Lower leg skin (tissue), 4 donors: Measurements from ENCODE around the gene HPD. TPM values are rescaled to one million over a fixed set of nuclear protein-coding genes. Genes with fewer than 3 reads are reported as not detected.

Experiments used
- DNase-seq, 2 donors: peaks; one replicate each; pipeline ENCODE4 v3.0.0-alpha.2; 2019; ENCODE audit warnings: low spot score in 2 of 2
- H3K4me3 ChIP-seq: fragments of 200-600 bp; sonication (generic); 2 replicates; pipeline ENCODE4 v1.5.1; 2017; ENCODE audit warnings: mild to moderate bottlenecking, low read depth; ENCODE audit not compliant: poor library complexity, severe bottlenecking
- POLR2A ChIP-seq, 2 donors: fragments of 450-650 bp; IDR thresholded peaks; one replicate each; pipeline ENCODE4 v1.6.1; 2016 to 2017; ENCODE audit warnings: antibody characterized with exemption in 2 of 2, mild to moderate bottlenecking in 1 of 2, moderate library complexity in 1 of 2
- WGBS, 2 donors: methylation state at CpG; one replicate each; pipeline ENCODE4 v1.1.5; 2018; 5-methylcytosine and 5-hydroxymethylcytosine counted together
- intact Hi-C: fragments of 100-400 bp; cut with DNase I; formaldehyde crosslinking; loops from one replicate; pipeline ENCODE4 v1.15.0; 2023; ENCODE audit warnings: low total_unique reads
- total RNA-seq, 4 donors: library from RNA; depleted of rRNA; stranded (reverse); fragments of >200 nt; gene quantifications; one replicate each; pipeline ENCODE4 v1.1.0, GENCODE V29; 2016
- TF ChIP-seq, protein P1 (sequence below), 3 donors: fragments of 450-650 bp; IDR thresholded peaks; one replicate each; pipeline ENCODE4 v1.5.1; 2016; ENCODE audit warnings: antibody characterized with exemption in 3 of 3, mild to moderate bottlenecking in 3 of 3, moderate library complexity in 2 of 3

Gene HPD
- total RNA-seq, 4 donors from 2014 or later = not detected

DNA sequence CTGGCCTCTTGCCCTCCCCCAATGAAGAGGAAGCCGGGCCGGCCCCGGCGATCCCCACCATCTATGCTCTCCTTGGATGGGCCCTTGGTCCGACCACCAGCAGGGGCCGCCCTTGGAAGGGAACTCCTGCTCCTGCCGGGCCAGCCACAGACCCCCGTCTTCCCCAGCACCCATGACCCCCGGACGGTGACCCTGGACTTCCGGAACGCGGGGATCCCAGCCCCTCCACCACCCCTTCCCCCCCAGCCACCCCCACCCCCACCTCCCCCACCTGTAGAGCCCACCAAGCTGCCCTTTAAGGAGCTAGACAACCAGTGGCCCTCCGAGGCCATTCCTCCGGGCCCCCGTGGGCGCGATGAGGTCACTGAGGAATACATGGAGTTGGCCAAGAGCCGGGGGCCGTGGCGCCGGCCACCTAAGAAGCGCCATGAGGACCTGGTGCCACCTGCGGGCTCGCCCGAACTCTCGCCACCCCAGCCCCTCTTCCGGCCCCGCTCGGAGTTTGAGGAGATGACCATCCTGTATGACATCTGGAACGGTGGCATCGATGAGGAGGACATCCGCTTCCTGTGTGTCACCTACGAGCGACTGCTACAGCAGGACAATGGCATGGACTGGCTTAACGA, 35.4 kb downstream of the HPD start:
- no peak for TF ChIP-seq POLR2A (IDR thresholded peaks at IDR 0.05)
- TF ChIP-seq, protein P1, sequence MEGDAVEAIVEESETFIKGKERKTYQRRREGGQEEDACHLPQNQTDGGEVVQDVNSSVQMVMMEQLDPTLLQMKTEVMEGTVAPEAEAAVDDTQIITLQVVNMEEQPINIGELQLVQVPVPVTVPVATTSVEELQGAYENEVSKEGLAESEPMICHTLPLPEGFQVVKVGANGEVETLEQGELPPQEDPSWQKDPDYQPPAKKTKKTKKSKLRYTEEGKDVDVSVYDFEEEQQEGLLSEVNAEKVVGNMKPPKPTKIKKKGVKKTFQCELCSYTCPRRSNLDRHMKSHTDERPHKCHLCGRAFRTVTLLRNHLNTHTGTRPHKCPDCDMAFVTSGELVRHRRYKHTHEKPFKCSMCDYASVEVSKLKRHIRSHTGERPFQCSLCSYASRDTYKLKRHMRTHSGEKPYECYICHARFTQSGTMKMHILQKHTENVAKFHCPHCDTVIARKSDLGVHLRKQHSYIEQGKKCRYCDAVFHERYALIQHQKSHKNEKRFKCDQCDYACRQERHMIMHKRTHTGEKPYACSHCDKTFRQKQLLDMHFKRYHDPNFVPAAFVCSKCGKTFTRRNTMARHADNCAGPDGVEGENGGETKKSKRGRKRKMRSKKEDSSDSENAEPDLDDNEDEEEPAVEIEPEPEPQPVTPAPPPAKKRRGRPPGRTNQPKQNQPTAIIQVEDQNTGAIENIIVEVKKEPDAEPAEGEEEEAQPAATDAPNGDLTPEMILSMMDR (IDR thresholded peaks at IDR 0.05) = no peak
- DNase-seq = no peak
- 88 to 91% methylated on average over 31 to 33 of the region's 36 CpGs for WGBS, 2 donors
- H3K4me3 ChIP-seq = no peak overlapping the region
- intact Hi-C loops = no loop called here

DNA sequence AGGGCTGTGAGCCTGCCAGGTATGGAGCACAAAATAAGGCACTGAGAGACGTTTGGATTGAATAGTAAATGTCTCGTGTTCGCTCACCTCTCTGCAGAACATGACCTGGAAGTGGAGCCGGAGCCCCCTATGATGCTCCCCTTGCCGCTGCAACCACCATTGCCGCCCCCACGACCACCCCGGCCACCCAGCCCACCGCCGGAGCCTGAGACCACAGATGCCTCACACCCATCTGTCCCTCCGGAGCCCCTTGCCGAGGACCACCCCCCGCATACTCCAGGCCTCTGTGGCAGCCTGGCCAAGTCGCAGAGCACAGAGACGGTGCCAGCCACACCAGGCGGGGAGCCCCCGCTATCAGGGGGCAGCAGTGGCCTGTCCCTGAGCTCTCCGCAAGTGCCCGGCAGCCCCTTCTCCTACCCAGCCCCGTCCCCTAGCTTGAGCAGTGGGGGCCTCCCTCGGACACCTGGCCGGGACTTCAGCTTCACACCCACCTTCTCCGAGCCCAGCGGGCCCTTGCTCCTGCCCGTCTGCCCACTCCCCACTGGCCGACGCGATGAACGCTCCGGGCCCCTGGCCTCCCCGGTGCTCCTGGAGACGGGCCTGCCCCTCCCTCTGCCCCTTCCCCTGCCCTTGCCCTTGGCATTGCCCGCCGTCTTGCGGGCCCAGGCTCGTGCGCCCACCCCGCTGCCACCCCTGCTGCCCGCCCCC, 36.1 kb downstream of the HPD start:
- no peak for DNase-seq
- WGBS, 2 donors = 91% methylated on average over 39 of the region's 39 CpGs

DNA sequence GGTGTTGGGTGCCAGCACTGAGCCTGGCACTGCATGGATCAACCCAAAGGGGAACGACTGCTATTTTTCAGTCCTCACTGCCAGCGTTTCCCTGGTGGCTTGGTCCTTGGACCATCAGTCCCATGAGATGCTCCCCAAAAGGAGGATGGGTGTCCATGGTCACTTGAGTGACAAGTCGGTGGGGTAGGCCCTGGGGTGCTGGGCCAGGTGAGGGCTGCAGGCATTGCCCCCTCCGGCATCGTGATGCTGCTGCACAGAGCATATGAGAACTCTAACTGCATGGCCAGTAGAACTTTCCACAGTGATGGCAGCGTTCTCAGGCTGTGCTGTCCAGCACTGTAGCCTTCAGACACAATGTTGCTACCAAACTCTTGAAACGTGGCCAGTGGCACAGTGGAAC, 38.6 kb downstream of the HPD start:
- 89 to 97% methylated on average over 7 of the region's 7 CpGs for WGBS, 2 donors
- no peak for DNase-seq
- intact Hi-C loops = no loop called here
- no peak overlapping the region for H3K4me3 ChIP-seq
- TF ChIP-seq, protein P1 (IDR thresholded peaks at IDR 0.05) = no peak
- no peak for TF ChIP-seq POLR2A (IDR thresholded peaks at IDR 0.05)

More for the DNA sequence above, 36.1 kb downstream of the HPD start:
- H3K4me3 ChIP-seq = no peak overlapping the region
- intact Hi-C loops = no loop called here
- no peak for TF ChIP-seq POLR2A (IDR thresholded peaks at IDR 0.05)
- TF ChIP-seq, protein P1 (IDR thresholded peaks at IDR 0.05) = no peak

DNA sequence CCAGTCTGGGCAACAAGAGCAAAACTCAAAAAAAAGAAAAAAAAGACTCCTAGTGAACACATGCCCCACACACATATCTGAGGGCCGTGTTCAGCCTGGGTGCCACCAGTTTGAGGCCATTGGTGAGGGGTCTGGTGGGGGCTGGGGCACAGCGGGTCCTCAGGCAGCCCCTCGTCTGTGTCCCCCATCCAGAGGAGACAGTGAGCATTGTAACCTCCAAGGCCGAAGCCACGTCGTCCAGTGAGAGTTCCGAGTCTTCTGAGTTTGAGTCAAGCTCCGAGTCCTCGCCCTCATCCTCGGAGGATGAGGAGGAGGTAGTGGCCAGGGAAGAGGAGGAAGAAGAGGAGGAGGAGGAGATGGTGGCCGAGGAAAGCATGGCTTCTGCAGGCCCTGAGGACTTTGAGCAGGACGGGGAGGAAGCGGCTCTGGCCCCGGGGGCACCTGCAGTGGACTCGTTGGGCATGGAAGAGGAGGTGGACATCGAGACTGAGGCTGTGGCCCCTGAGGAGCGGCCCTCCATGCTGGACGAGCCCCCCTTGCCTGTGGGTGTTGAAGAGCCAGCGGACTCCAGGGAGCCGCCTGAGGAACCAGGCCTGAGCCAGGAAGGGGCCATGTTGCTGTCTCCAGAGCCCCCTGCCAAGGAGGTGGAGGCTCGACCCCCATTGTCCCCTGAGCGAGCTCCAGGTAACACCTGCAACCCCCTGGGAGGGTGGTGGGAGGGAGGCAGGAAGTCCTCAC, 39.3 kb downstream of the HPD start:
- no peak overlapping the region for H3K4me3 ChIP-seq
- DNase-seq = no peak
- intact Hi-C loops = no loop called here
- no peak for TF ChIP-seq POLR2A (IDR thresholded peaks at IDR 0.05)
- TF ChIP-seq, protein P1 (IDR thresholded peaks at IDR 0.05) = no peak
- 91 to 93% methylated on average over 22 of the region's 22 CpGs for WGBS, 2 donors

DNA sequence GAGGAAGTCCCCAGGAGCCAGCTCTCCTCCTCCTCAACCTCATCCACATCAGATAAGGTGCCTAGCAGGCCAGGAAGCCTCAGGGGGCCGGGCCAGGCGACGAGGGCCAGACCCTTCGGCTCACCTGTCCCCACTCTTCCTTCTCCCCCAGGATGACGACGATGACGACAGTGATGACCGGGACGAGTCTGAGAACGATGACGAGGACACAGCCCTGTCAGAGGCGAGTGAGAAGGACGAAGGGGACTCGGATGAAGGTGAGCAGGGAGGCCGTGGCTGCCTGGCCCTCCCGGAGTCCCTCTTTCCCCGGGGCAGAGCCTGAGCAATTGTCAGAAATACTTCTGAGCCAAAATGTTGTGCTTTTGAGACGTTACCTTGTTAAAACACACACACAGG, 41.0 kb downstream of the HPD start:
- no peak for DNase-seq
- WGBS, 2 donors = 93% methylated on average over 18 of the region's 18 CpGs
- TF ChIP-seq, protein P1 (IDR thresholded peaks at IDR 0.05) = no peak
- no peak for TF ChIP-seq POLR2A (IDR thresholded peaks at IDR 0.05)
- intact Hi-C loops = no loop called here
- H3K4me3 ChIP-seq = no peak overlapping the region
